ENCODE data around the gene FHL2. TPM values are rescaled to one million over a fixed set of nuclear protein-coding genes. Genes with fewer than 3 reads are reported as not detected.

Gene FHL2
- total and polyA plus RNA-seq, 9 of the 15 experiments (the other 6 are each of a cell fraction or from before 2014, with no cell fraction given) = 7.5 to 33.1 (median 23.9) TPM

DNA sequence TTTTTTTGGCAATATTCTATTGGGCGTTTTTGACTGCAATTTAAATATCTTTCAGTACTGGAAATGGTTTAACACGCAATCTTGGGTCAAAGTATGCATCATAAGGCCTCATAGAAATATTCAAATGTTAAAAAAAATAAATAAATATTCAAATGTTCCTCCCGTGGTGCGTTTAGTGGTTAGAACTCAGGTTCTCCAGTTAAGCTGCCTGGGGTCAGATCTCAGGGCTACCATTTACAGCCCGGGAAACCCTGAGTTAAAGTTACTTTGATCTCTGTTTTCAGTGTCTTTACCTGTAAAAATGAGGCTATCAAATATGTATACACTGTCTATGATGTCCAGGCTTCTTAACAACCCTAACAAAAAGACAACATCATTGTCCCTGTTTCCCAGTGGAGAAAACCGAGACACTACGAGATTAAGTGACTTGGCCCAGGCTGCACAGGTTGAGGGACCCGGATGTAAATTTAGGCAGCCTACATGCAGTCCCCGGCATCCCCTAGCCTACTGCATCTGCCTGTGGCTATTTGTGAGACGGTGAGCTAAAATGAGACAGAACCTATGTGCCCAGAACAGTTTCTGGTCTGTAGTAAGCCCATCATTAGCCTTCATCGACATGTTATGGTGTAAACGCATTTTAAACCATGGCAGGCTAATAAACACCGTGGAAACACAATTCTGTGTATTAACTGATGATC, 1.7 kb downstream of the FHL2 start (continued):
- TF ChIP-seq, protein P1, sequence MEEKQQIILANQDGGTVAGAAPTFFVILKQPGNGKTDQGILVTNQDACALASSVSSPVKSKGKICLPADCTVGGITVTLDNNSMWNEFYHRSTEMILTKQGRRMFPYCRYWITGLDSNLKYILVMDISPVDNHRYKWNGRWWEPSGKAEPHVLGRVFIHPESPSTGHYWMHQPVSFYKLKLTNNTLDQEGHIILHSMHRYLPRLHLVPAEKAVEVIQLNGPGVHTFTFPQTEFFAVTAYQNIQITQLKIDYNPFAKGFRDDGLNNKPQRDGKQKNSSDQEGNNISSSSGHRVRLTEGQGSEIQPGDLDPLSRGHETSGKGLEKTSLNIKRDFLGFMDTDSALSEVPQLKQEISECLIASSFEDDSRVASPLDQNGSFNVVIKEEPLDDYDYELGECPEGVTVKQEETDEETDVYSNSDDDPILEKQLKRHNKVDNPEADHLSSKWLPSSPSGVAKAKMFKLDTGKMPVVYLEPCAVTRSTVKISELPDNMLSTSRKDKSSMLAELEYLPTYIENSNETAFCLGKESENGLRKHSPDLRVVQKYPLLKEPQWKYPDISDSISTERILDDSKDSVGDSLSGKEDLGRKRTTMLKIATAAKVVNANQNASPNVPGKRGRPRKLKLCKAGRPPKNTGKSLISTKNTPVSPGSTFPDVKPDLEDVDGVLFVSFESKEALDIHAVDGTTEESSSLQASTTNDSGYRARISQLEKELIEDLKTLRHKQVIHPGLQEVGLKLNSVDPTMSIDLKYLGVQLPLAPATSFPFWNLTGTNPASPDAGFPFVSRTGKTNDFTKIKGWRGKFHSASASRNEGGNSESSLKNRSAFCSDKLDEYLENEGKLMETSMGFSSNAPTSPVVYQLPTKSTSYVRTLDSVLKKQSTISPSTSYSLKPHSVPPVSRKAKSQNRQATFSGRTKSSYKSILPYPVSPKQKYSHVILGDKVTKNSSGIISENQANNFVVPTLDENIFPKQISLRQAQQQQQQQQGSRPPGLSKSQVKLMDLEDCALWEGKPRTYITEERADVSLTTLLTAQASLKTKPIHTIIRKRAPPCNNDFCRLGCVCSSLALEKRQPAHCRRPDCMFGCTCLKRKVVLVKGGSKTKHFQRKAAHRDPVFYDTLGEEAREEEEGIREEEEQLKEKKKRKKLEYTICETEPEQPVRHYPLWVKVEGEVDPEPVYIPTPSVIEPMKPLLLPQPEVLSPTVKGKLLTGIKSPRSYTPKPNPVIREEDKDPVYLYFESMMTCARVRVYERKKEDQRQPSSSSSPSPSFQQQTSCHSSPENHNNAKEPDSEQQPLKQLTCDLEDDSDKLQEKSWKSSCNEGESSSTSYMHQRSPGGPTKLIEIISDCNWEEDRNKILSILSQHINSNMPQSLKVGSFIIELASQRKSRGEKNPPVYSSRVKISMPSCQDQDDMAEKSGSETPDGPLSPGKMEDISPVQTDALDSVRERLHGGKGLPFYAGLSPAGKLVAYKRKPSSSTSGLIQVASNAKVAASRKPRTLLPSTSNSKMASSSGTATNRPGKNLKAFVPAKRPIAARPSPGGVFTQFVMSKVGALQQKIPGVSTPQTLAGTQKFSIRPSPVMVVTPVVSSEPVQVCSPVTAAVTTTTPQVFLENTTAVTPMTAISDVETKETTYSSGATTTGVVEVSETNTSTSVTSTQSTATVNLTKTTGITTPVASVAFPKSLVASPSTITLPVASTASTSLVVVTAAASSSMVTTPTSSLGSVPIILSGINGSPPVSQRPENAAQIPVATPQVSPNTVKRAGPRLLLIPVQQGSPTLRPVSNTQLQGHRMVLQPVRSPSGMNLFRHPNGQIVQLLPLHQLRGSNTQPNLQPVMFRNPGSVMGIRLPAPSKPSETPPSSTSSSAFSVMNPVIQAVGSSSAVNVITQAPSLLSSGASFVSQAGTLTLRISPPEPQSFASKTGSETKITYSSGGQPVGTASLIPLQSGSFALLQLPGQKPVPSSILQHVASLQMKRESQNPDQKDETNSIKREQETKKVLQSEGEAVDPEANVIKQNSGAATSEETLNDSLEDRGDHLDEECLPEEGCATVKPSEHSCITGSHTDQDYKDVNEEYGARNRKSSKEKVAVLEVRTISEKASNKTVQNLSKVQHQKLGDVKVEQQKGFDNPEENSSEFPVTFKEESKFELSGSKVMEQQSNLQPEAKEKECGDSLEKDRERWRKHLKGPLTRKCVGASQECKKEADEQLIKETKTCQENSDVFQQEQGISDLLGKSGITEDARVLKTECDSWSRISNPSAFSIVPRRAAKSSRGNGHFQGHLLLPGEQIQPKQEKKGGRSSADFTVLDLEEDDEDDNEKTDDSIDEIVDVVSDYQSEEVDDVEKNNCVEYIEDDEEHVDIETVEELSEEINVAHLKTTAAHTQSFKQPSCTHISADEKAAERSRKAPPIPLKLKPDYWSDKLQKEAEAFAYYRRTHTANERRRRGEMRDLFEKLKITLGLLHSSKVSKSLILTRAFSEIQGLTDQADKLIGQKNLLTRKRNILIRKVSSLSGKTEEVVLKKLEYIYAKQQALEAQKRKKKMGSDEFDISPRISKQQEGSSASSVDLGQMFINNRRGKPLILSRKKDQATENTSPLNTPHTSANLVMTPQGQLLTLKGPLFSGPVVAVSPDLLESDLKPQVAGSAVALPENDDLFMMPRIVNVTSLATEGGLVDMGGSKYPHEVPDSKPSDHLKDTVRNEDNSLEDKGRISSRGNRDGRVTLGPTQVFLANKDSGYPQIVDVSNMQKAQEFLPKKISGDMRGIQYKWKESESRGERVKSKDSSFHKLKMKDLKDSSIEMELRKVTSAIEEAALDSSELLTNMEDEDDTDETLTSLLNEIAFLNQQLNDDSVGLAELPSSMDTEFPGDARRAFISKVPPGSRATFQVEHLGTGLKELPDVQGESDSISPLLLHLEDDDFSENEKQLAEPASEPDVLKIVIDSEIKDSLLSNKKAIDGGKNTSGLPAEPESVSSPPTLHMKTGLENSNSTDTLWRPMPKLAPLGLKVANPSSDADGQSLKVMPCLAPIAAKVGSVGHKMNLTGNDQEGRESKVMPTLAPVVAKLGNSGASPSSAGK (IDR thresholded peaks at IDR 0.05) = 0 out of 2 replicates have a peak, but pooled peaks have one; percentile 9
- TF ChIP-seq BRF1 (IDR thresholded peaks at IDR 0.05; ENCODE audit: borderline replicate concordance, extremely low read depth, insufficient read length) (no peak), HSF4 (CRISPR knock-in tag; IDR thresholded peaks at IDR 0.05; ENCODE audit: borderline replicate concordance) (no peak), MCM7 (IDR thresholded peaks at IDR 0.05) (no peak), ZNF316 (IDR thresholded peaks at IDR 0.05) (no peak), LEF1 (IDR thresholded peaks at IDR 0.05) (0 out of 2 replicates have a peak, but pooled peaks have one; percentile 14), POLR2A (conservative IDR thresholded peaks at IDR 0.05) (peak; percentile 25; the same call in 1 of the 2 replicates), SAP30 (IDR thresholded peaks at IDR 0.05; ENCODE audit: borderline replicate concordance, insufficient read depth, low read depth, low read length, poor library complexity, severe bottlenecking) (no peak), SMAD4 (CRISPR knock-in tag; conservative IDR thresholded peaks at IDR 0.05) (0 out of 2 replicates have a peak, but pooled peaks have one; percentile 2), MBD2 (IDR thresholded peaks at IDR 0.05; ENCODE audit: borderline replicate concordance, low read depth) (no peak)
- TF ChIP-seq, protein P2, sequence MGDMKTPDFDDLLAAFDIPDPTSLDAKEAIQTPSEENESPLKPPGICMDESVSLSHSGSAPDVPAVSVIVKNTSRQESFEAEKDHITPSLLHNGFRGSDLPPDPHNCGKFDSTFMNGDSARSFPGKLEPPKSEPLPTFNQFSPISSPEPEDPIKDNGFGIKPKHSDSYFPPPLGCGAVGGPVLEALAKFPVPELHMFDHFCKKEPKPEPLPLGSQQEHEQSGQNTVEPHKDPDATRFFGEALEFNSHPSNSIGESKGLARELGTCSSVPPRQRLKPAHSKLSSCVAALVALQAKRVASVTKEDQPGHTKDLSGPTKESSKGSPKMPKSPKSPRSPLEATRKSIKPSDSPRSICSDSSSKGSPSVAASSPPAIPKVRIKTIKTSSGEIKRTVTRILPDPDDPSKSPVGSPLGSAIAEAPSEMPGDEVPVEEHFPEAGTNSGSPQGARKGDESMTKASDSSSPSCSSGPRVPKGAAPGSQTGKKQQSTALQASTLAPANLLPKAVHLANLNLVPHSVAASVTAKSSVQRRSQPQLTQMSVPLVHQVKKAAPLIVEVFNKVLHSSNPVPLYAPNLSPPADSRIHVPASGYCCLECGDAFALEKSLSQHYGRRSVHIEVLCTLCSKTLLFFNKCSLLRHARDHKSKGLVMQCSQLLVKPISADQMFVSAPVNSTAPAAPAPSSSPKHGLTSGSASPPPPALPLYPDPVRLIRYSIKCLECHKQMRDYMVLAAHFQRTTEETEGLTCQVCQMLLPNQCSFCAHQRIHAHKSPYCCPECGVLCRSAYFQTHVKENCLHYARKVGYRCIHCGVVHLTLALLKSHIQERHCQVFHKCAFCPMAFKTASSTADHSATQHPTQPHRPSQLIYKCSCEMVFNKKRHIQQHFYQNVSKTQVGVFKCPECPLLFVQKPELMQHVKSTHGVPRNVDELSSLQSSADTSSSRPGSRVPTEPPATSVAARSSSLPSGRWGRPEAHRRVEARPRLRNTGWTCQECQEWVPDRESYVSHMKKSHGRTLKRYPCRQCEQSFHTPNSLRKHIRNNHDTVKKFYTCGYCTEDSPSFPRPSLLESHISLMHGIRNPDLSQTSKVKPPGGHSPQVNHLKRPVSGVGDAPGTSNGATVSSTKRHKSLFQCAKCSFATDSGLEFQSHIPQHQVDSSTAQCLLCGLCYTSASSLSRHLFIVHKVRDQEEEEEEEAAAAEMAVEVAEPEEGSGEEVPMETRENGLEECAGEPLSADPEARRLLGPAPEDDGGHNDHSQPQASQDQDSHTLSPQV (IDR thresholded peaks at IDR 0.05) = peak; percentile 10; the same call in 1 of the 2 replicates
